ENCODE measurements around the gene FXR2.

The FXR2 gene

GRCh38 chr17:7548585-7549400 is 65.9 kb downstream of the FXR2 start, which contains the start of gene TNFSF12:
TSS of gene TNFSF12 (plus strand) at chr17:7549058. CDS start at chr17:7549154, 96 bp downstream.
- 0 out of 2 replicates have a peak, but pooled peaks have one; percentile 19 for TF ChIP-seq CTCF (conservative IDR thresholded peaks at IDR 0.05)
- H3K27ac ChIP-seq = peak within 1 kb of the TSS; percentile 68

- TF ChIP-seq CTCF (conservative IDR thresholded peaks at IDR 0.05) = no peak
- no peak overlapping the region for H3K27ac ChIP-seq
These were observed 69.8 kb downstream of the FXR2 start for GRCh38 chr17:7544911-7545310.

Data from VCaP (cell line).